HG03342 (cell line): ENCODE measurements around the gene FAR2.
"Not testable (repeated sequence)": the region's sequence is repeated elsewhere in the genome, so short reads cannot be mapped to it uniquely, and the experiment has no call there.

ENCODE experiments used
- ATAC-seq: cut with Tn5 transposase; IDR thresholded peaks from one replicate; pipeline ENCODE4 v1.9.1; 2021; ENCODE audit warnings: mild to moderate bottlenecking, moderate library complexity; ENCODE audit not compliant: unreplicated experiment

Gene FAR2

GRCh38 chr12:29316752-29317151 is 167.7 kb downstream of the FAR2 start:
- no peak for ATAC-seq

- peak; percentile 99 for ATAC-seq
Measured at GRCh38 chr12:29317556-29318363, 168.7 kb downstream of the FAR2 start.

GRCh38 chr12:29320295-29321085 is 171.4 kb downstream of the FAR2 start:
- ATAC-seq: no peak

- ATAC-seq: no peak
Measured at GRCh38 chr12:29322157-29322556, 173.1 kb downstream of the FAR2 start.

GRCh38 chr12:29329411-29329810 is 180.3 kb downstream of the FAR2 start:
- ATAC-seq: no peak

- ATAC-seq: no peak
Measured at GRCh38 chr12:29333178-29333577, 184.1 kb downstream of the FAR2 start.

GRCh38 chr12:29334937-29335336 is 185.9 kb downstream of the FAR2 start:
- no peak for ATAC-seq

GRCh38 chr12:29337325-29337724 is 188.2 kb downstream of the FAR2 start:
- ATAC-seq: no peak

GRCh38 chr12:29343022-29343799 is 194.1 kb downstream of the FAR2 start:
- no peak for ATAC-seq

- no peak for ATAC-seq
Measured at GRCh38 chr12:29346769-29347421, 197.8 kb downstream of the FAR2 start.

- no peak for ATAC-seq
Measured at GRCh38 chr12:29350080-29350479, 201.0 kb downstream of the FAR2 start.

- ATAC-seq: no peak
Measured at GRCh38 chr12:29354954-29355353, 205.9 kb downstream of the FAR2 start.

GRCh38 chr12:29365091-29365490 is 216.0 kb downstream of the FAR2 start:
- no peak for ATAC-seq

GRCh38 chr12:29374012-29374411 is 224.9 kb downstream of the FAR2 start:
- ATAC-seq: no peak

- no peak for ATAC-seq
Measured at GRCh38 chr12:29374913-29375312, 225.8 kb downstream of the FAR2 start.

GRCh38 chr12:29376118-29376517 is 227.0 kb downstream of the FAR2 start:
- no peak for ATAC-seq

- peak; percentile 96 for ATAC-seq
Measured at GRCh38 chr12:29380536-29381523, 231.8 kb downstream of the FAR2 start, which contains the start of gene ERGIC2. Gene ERGIC2 (minus strand): TSS chr12:29381172. CDS start chr12:29371633, 9,539 bp downstream.

GRCh38 chr12:29382251-29382650 is 233.2 kb downstream of the FAR2 start:
- ATAC-seq: no peak

GRCh38 chr12:29385194-29385593 is 236.1 kb downstream of the FAR2 start:
- ATAC-seq: not testable (repeated sequence)
